ENCODE measurements around the gene TCTN3. TPM values are rescaled to one million over a fixed set of nuclear protein-coding genes. Genes with fewer than 3 reads are reported as not detected.
"Not testable (repeated sequence)": the region's sequence is repeated elsewhere in the genome, so short reads cannot be mapped to it uniquely, and the experiment has no call there.

Gene TCTN3
- total RNA-seq, 1 donor from 2014 or later, result 53.0 TPM

DNA sequence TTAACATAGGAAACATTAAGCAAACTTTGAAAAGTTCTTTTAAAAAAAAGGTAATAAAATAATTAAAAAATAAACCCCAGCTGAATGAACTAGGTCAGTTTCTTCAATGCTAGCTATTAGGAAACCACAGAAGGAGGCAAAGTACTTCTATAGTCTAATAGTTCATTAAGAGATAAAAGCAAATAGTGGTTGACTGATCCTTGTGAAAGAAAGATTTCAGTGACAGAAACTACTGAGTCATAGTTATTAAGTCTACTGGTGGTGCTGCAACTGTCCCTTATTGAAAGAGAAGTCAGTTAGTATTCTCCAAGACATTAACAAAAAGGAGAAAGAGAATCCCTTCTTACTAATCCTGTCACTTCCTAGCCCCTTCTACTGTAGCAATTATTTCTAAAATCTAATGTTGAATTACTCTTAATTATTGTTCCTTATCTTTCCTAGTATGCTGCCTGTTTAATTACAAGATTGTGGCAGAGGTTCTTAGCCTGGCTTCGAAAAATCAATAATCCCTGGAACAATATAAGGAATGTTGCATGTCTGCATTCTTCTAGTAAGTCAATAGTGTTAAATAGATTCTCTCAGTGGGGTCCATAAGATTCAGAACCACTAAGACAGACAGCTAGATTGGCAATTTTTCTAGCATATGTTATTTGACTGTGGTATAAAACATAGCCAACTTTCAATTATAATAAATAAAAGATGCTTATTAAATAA is 18.2 kb downstream of the TCTN3 start:
- no peak overlapping the region for H3K4me3 Mint-ChIP-seq
- H3K4me1 Mint-ChIP-seq (ENCODE audit: unreplicated experiment), result no peaks in the 10 kb centered on the region
- H3K36me3 Mint-ChIP-seq, result peaks cover 20% of the 10 kb centered on the region
- no peaks in the 10 kb centered on the region for H3K9me3 Mint-ChIP-seq
- H3K27ac Mint-ChIP-seq, result peak overlapping the region; percentile 70
- TF ChIP-seq, protein P1, sequence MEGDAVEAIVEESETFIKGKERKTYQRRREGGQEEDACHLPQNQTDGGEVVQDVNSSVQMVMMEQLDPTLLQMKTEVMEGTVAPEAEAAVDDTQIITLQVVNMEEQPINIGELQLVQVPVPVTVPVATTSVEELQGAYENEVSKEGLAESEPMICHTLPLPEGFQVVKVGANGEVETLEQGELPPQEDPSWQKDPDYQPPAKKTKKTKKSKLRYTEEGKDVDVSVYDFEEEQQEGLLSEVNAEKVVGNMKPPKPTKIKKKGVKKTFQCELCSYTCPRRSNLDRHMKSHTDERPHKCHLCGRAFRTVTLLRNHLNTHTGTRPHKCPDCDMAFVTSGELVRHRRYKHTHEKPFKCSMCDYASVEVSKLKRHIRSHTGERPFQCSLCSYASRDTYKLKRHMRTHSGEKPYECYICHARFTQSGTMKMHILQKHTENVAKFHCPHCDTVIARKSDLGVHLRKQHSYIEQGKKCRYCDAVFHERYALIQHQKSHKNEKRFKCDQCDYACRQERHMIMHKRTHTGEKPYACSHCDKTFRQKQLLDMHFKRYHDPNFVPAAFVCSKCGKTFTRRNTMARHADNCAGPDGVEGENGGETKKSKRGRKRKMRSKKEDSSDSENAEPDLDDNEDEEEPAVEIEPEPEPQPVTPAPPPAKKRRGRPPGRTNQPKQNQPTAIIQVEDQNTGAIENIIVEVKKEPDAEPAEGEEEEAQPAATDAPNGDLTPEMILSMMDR (conservative IDR thresholded peaks at IDR 0.05), result no peak
- no peak for DNase-seq (ENCODE audit: extremely low spot score, unreplicated experiment)
- H3K27me3 Mint-ChIP-seq, result no peaks in the 10 kb centered on the region

DNA sequence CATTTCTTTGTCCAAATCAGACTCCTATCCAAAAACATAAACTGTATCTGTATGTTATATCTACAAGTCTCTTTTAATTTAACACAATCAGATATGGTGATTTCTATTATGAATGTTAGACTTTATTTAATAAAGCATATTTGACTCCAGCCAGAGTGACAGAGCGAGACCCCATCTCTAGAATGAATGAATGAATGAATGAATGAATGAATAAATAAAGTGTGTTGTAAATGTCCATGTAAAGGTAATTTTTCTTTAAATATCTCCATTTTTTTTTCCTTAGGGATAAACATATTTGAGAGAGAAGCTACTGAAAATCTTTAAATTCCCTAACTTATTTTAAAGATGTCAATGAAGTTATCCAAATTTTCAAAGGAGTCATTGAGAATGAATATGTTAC is 19.1 kb downstream of the TCTN3 start:
- Mint-ChIP-seq H3K27ac (no peak overlapping the region), H3K27me3 (no peaks in the 10 kb centered on the region), H3K4me1 (ENCODE audit: unreplicated experiment) (no peaks in the 10 kb centered on the region), H3K4me3 (no peak overlapping the region), H3K36me3 (peaks cover 12% of the 10 kb centered on the region), H3K9me3 (no peaks in the 10 kb centered on the region)
- DNase-seq (ENCODE audit: extremely low spot score, unreplicated experiment), result no peak
- TF ChIP-seq, protein P1 (conservative IDR thresholded peaks at IDR 0.05), result no peak

DNA sequence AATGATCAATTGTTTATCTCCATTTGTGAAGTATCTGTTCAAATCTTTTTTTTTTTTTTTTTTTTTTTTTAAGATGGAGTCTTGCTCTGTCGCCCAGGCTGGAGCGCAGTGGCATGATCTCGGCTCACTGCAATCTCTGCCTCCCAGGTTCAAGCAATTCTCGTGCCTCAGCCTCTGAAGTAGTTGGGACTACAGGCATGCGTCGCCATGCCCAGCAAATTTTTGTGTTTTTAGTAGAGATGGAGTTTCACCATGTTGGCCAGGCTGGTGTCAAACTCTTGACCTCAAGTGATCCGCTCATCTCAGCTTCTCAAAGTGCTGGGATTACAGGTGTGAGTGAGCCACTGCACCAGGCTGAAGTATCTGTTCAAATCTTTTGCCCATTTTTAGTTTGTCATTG is 21.1 kb downstream of the TCTN3 start:
- not testable (repeated sequence) for H3K27me3 Mint-ChIP-seq; H3K9me3 Mint-ChIP-seq; DNase-seq (ENCODE audit: extremely low spot score, unreplicated experiment); H3K4me3 Mint-ChIP-seq; H3K4me1 Mint-ChIP-seq (ENCODE audit: unreplicated experiment); H3K27ac Mint-ChIP-seq
- H3K36me3 Mint-ChIP-seq, result peaks cover 18% of the 10 kb centered on the region

DNA sequence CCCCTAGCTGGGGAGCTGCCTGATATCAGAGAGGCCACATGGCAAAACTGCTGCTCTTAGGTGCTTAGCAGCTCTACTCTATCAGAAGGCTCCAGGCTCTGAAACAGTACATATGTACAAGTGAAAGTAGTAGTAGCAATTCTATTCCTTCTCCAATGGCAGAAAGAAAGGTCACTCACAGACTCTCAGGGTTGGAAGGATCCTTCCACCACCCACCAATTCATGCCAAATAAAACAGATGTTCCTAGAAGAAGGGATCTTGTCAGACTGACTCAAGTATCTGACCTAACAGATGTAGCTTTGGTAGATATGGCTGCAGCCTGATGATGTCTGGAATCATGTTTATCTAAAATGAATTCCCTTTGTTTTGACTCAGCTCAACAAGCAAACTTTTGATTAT is 29.2 kb downstream of the TCTN3 start:
- DNase-seq (ENCODE audit: extremely low spot score, unreplicated experiment), result no peak
- Mint-ChIP-seq H3K9me3 (no peaks in the 10 kb centered on the region), H3K27me3 (no peaks in the 10 kb centered on the region), H3K4me3 (no peak overlapping the region), H3K36me3 (peaks cover 6% of the 10 kb centered on the region), H3K4me1 (ENCODE audit: unreplicated experiment) (peaks cover 6% of the 10 kb centered on the region), H3K27ac (no peak overlapping the region)
- TF ChIP-seq, protein P1 (conservative IDR thresholded peaks at IDR 0.05), result no peak

DNA sequence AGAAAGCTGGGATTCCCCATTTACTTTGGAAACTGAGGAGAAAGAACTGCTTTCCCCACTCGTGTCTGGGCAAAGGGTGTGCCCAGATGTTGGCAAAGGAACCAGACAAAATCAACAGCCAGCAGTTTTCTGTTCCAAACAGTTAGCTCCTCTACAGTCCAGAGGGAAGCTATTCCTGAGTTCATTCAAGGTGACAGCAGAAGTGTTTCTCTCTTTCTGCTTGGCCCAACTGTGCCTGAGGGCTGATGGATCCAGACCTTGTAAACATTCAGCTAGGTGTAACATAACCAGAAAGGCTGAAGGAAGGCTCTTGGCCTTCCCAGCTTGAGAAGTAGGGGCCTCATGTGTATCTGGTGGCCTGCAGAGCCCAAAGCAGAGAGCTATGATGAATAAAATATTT is 30.2 kb downstream of the TCTN3 start:
- no peaks in the 10 kb centered on the region for H3K9me3 Mint-ChIP-seq
- TF ChIP-seq, protein P1 (conservative IDR thresholded peaks at IDR 0.05), result no peak
- H3K27ac Mint-ChIP-seq, result no peak overlapping the region
- no peak overlapping the region for H3K4me3 Mint-ChIP-seq
- H3K27me3 Mint-ChIP-seq, result no peaks in the 10 kb centered on the region
- peaks cover under 1% of the 10 kb centered on the region for H3K36me3 Mint-ChIP-seq
- peaks cover 6% of the 10 kb centered on the region for H3K4me1 Mint-ChIP-seq (ENCODE audit: unreplicated experiment)
- DNase-seq (ENCODE audit: extremely low spot score, unreplicated experiment), result no peak

DNA sequence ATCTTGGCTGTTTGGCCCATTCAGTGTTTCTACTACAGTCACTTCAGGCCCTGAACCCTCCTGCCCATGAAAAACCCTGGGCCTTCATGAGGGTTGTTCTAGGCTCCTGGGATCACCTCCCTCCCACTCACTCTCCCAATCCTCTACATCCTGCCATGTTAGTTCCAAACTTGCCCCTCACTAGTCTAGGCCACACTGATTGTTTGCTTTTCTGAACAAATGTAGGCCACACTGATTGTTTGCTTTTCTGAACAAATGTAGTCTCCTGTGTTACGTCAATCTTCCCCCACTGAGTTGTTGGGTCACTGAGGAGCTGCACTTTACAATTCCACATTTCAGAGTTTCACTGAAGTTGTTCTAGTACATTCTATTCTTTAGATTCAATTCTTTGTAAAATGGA is 31.9 kb downstream of the TCTN3 start:
- Mint-ChIP-seq H3K27ac (peak overlapping the region; percentile 11), H3K36me3 (no peaks in the 10 kb centered on the region), H3K9me3 (no peaks in the 10 kb centered on the region), H3K4me1 (ENCODE audit: unreplicated experiment) (peaks cover 6% of the 10 kb centered on the region), H3K27me3 (no peaks in the 10 kb centered on the region), H3K4me3 (no peak overlapping the region)
- TF ChIP-seq, protein P1 (conservative IDR thresholded peaks at IDR 0.05), result no peak
- DNase-seq (ENCODE audit: extremely low spot score, unreplicated experiment), result no peak
